Naive B cell (primary cell): ENCODE measurements around the gene MFAP4. TPM values are rescaled to one million over a fixed set of nuclear protein-coding genes. Genes with fewer than 3 reads are reported as not detected.

ENCODE experiments used
- ATAC-seq, 2 donors: fragments of 150-1000 bp; cut with Tn5 transposase; 2 replicates each; pipeline ENCODE4 v1.10.0; 2021; ENCODE audit warnings: low read depth in 2 of 2, mild to moderate bottlenecking in 2 of 2, moderate library complexity in 2 of 2
- DNase-seq: peaks from one replicate; pipeline ENCODE4 v3.0.0; 2022
- H3K27ac Mint-ChIP-seq, 6 donors: one replicate each; pipeline ENCODE4 v1.8.0; 2020 to 2022; ENCODE audit warnings: mild to moderate bottlenecking in 6 of 6, mixed read lengths in 6 of 6, moderate library complexity in 5 of 6, inconsistent platforms in 2 of 6
- H3K27me3 Mint-ChIP-seq, 3 donors: one replicate each; pipeline ENCODE4 v1.8.0; 2021 to 2022; ENCODE audit warnings: mixed read lengths in 3 of 3, mild to moderate bottlenecking in 1 of 3
- H3K36me3 Mint-ChIP-seq, 2 donors: one replicate each; pipeline ENCODE4 v1.8.0; 2020 to 2022; ENCODE audit warnings: mixed read lengths in 2 of 2, inconsistent platforms in 1 of 2, mild to moderate bottlenecking in 1 of 2
- H3K4me1 Mint-ChIP-seq, 3 donors: one replicate each; pipeline ENCODE4 v1.8.0; 2020 to 2022; ENCODE audit warnings: mixed read lengths in 3 of 3, inconsistent platforms in 1 of 3, mild to moderate bottlenecking in 1 of 3, moderate library complexity in 1 of 3
- H3K4me3 Mint-ChIP-seq, 8 donors: one replicate each; pipeline ENCODE4 v1.8.0; 2020 to 2022; ENCODE audit warnings: mild to moderate bottlenecking in 8 of 8, mixed read lengths in 8 of 8, moderate library complexity in 8 of 8, inconsistent platforms in 2 of 8
- H3K9me3 Mint-ChIP-seq, 7 donors: one replicate each; pipeline ENCODE4 v1.8.0; 2020 to 2022; ENCODE audit warnings: mixed read lengths in 7 of 7, mild to moderate bottlenecking in 5 of 7, inconsistent platforms in 2 of 7, moderate library complexity in 1 of 7
- polyA plus RNA-seq, 6 donors: library from polyadenylated mRNA; unstranded; fragments of 300-500 nt; fragmentation: Illumina TruSeq; gene quantifications; one replicate each; pipeline ENCODE4 v1.2.3, GENCODE V29; 2021; ENCODE audit warnings: low read depth in 6 of 6

The MFAP4 gene
- polyA plus RNA-seq, 6 donors from 2014 or later, result not detected

DNA sequence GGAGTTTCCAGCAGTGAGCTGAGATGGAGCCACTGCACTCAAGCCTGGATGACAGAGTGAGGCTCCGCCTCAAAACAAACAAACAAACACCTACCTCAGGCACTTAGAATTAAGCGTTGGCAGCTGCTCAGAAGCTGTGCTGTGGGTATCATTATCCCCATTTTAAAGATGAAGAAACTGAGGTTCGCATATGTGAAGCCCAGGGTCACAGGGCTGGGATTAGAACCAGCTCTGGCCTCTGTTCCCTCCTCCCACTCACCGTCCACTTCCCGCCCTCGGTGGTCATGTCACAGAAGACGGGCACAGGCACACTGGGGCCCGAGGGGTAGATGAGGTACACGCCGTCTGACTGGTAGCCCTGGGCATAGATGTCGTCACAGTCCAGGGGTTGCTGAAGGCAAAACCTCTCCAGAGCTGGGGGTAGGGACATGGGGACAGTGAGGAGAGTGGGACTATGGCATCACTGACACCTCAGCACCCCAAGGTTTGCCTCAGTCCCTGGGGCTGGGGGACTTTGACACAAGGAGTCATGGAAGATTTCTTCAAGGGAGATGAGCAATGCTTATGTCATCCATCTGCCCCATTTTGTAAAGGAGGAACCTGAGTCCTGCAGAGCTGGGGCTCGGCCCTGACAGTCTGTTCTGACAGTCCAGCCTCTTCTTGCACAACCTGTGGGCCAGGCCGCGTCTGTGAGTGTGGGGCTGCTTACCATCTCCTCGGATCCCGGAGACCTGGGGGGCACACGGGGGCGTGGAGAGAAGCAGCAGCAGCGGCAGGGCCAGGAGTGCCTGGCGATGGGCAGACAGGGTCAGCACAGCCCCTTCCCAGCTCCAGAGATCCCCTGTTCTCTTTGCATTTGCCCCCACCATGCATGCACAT, 700 bp downstream of the MFAP4 start:
- no peak for ATAC-seq
- no peak for DNase-seq
- H3K4me1 Mint-ChIP-seq, result peaks cover 0 to 12% (median 5%) of the 10 kb centered on the region in 3 donors
- H3K36me3 Mint-ChIP-seq, result peaks cover 4 to 6% of the 10 kb centered on the region in 2 donors
- peaks cover 9 to 18% (median 12%) of the 10 kb centered on the region in 3 donors for H3K27me3 Mint-ChIP-seq
- H3K4me3 Mint-ChIP-seq, result no peak overlapping the region
- H3K9me3 Mint-ChIP-seq, result no peaks in the 10 kb centered on the region
- no peak overlapping the region for H3K27ac Mint-ChIP-seq

DNA sequence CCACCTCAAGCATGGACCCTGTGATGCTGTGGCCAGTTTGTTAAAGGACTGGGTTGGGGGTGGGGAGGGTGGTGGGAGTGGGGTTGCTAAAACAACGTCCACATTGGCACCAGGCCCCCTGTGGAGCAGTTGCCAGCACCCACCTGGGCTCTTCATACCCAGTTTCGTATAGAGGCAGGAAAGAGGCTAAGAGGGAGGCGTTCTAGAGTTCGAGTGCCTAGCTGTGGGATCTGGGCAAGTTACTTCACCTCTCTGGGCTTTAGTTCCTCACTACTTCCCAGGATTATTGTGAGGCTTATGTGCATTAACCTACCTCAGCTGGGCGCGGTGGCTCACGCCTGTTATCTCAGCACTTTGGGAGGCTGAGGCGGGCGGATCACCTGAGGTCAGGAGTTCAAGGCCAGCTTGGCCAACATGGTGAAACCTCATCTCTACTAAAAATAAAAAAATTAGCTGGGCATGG, 1.4 kb downstream of the MFAP4 start:
- H3K36me3 Mint-ChIP-seq, result peaks cover 6 to 11% of the 10 kb centered on the region in 2 donors
- peak overlapping the region in 1 of 6 donors; percentile 29 for H3K27ac Mint-ChIP-seq
- H3K27me3 Mint-ChIP-seq, result peaks cover 9 to 18% (median 12%) of the 10 kb centered on the region in 3 donors
- peaks cover 0 to 12% (median 8%) of the 10 kb centered on the region in 3 donors for H3K4me1 Mint-ChIP-seq
- DNase-seq, result no peak
- no peak overlapping the region for H3K4me3 Mint-ChIP-seq
- no peak for ATAC-seq
- H3K9me3 Mint-ChIP-seq, result no peaks in the 10 kb centered on the region

DNA sequence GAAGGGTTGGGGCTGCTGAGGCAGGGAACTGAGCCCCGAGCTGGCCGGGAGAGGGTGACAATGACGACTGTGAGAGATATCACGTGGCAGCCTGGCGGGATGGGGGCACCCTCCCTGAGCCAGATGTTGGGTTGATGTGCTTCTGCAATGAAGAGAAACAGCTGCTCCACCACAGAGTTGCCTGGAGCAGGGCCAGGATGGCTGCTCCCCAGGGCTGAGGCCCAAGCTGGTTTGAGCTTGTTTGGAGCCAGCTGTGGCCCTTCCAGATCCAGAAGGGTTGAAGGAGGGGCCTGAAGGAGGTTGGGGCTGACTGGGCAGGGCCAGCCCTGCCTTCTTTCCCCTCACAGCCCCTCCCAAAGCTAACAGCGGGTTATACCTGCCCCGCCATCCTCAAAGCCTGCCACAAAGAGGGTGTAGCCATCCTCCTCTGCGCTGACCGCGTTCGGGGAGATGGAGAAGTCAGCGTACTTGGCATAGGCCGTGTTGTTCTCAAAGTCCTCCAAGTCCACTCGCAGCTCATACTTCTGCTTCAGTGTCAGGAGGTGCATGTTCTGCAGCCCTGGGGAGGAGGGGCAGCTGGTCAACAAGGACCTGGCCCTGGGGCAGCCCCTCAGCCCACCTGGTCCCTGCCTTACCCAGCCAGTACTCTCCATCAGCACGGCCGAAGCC, 2.1 kb downstream of the MFAP4 start:
- ATAC-seq, result no peak
- H3K27me3 Mint-ChIP-seq, result peaks cover 9 to 18% (median 12%) of the 10 kb centered on the region in 3 donors

DNA sequence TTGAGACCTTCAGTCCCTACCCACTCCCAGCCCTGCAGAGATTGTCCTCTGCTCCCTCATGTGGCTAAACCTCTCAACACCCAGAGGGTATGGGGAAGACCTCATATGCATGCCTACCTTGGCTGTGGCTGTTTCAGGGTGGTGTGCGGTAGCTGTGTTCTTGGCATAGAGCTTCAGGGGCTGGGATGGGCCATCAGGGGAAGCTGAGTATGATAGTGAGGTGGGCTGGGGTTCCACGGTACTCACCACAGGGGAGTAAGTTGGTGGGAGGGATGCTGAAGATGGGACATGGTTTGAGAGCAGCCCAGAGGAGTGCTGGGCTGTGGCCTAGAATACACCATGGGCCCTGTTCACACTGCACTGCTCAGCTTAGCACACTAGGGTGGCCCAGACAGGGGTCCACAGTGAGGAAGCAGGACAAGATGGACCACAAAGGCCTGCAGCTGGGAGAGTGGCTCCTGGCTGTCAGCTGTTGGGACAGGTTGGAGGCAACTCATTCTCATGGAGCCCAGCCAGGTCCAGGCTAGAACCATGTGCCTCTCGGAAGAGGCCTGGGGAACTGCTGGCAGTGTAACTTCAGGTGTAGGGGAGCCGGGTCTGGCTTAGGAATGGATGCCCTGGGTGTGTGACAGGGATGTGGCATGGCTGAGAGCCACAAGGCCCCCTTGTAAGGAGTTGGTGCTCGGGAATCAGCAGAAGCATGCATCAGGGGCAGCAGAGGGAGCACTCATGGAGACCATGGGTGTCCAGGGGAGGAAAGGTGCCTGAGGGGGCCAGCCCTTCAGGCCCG, 3.1 kb downstream of the MFAP4 start:
- ATAC-seq, result no peak
- H3K36me3 Mint-ChIP-seq, result peaks cover 6 to 14% of the 10 kb centered on the region in 2 donors
- no peak for DNase-seq
- no peaks in the 10 kb centered on the region for H3K9me3 Mint-ChIP-seq
- peaks cover 0 to 19% (median 12%) of the 10 kb centered on the region in 3 donors for H3K4me1 Mint-ChIP-seq
- H3K4me3 Mint-ChIP-seq, result peak overlapping the region in 1 of 8 donors; percentile 41
- peak overlapping the region in 1 of 6 donors; percentile 22 for H3K27ac Mint-ChIP-seq
- peaks cover 8 to 18% (median 9%) of the 10 kb centered on the region in 3 donors for H3K27me3 Mint-ChIP-seq

More for the DNA sequence above, 2.1 kb downstream of the MFAP4 start:
- peak overlapping the region in 2 of 6 donors; percentile 49 to 88 for H3K27ac Mint-ChIP-seq
- H3K4me3 Mint-ChIP-seq, result no peak overlapping the region
- H3K4me1 Mint-ChIP-seq, result peaks cover 0 to 12% (median 9%) of the 10 kb centered on the region in 3 donors
- DNase-seq, result no peak
- H3K36me3 Mint-ChIP-seq, result peaks cover 6 to 14% of the 10 kb centered on the region in 2 donors
- no peaks in the 10 kb centered on the region for H3K9me3 Mint-ChIP-seq

DNA sequence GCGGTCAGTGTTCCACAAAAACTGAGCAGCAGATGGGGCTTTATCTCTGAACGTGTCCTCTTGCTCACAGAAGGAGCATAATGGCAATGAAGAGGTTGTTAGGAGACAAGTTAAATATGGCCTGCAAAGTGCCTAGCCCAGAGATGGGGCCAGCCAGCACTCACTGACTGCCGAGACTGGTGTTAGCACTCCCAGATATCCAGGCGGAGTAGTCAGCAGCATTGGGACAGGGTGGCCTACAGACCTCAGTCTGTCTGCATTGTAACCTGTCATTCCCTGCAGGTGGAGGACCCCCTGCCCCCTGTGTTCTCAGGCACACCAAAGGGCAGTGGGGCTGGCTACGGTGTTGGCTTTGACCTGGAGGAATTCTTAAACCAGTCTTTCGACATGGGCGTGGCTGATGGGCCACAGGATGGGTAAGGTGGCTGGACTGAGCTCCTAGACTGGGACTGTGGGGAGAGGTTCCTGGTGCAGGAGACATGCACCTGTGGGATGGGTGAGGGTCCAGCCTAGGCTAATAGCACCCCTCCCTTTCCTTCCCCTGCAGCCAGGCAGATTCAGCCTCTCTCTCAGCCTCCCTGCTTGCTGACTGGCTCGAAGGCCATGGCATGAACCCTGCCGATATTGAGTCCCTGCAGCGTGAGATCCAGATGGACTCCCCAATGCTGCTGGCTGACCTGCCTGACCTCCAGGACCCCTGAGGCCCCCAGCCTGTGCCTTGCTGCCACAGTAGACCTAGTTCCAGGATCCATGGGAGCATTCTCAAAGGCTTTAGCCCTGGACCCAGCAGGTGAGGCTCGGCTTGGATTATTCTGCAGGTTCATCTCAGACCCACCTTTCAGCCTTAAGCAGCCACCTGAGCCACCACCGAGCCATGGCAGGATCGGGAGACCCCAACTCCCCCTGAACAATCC, 4.2 kb downstream of the MFAP4 start:
- Mint-ChIP-seq H3K27ac (no peak overlapping the region), H3K4me1 (peaks cover 0 to 25% (median 12%) of the 10 kb centered on the region in 3 donors), H3K9me3 (no peaks in the 10 kb centered on the region), H3K27me3 (peaks cover 3 to 13% (median 5%) of the 10 kb centered on the region in 3 donors), H3K36me3 (peaks cover 6 to 14% of the 10 kb centered on the region in 2 donors), H3K4me3 (no peak overlapping the region)
- ATAC-seq (no peak), DNase-seq (no peak)

DNA sequence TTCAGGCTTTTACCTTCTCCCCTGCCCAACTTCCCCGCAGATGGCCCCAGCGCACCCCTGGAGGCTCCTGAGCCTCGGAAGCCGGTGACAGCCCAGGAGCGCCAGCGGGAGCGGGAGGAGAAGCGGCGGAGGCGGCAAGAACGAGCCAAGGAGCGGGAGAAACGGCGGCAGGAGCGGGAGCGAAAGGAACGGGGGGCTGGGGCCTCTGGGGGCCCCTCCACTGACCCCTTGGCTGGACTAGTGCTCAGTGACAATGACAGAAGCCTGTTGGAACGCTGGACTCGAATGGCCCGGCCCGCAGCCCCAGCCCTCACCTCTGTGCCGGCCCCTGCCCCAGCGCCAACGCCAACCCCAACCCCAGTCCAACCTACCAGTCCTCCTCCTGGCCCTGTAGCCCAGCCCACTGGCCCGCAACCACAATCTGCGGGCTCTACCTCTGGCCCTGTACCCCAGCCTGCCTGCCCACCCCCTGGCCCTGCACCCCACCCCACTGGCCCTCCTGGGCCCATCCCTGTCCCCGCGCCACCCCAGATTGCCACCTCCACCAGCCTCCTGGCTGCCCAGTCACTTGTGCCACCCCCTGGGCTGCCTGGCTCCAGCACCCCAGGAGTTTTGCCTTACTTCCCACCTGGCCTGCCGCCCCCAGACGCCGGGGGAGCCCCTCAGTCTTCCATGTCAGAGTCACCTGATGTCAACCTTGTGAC, 5.1 kb downstream of the MFAP4 start:
- no peak for ATAC-seq
- Mint-ChIP-seq H3K27ac (peak overlapping the region in 1 of 6 donors; percentile 60), H3K4me1 (peaks cover 3 to 32% (median 16%) of the 10 kb centered on the region in 3 donors)

DNA sequence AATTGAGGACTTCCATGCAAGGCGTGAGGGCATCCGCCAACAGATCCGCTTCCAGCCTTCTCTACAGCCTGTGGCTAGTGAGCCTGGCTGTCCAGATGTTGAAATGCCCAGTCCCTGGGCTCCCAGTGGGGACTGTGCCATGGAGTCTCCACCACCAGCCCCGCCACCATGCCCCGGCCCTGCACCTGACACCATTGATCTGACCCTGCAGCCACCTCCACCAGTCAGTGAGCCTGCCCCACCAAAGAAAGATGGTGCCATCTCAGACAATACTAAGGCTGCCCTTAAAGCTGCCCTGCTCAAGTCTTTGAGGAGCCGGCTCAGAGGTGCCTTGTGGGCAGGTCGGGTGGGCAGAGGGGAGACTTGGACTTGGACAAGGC, 5.6 kb downstream of the MFAP4 start:
- Mint-ChIP-seq H3K27me3 (peaks cover 0 to 1% (median 0%) of the 10 kb centered on the region in 3 donors), H3K4me1 (peaks cover 6 to 34% (median 16%) of the 10 kb centered on the region in 3 donors), H3K27ac (no peak overlapping the region), H3K4me3 (no peak overlapping the region), H3K9me3 (no peaks in the 10 kb centered on the region), H3K36me3 (peaks cover 6 to 14% of the 10 kb centered on the region in 2 donors)
- no peak for ATAC-seq
- no peak for DNase-seq

More for the DNA sequence above, 5.1 kb downstream of the MFAP4 start:
- H3K4me3 Mint-ChIP-seq, result no peak overlapping the region
- DNase-seq, result no peak
- peaks cover 0 to 5% (median 0%) of the 10 kb centered on the region in 3 donors for H3K27me3 Mint-ChIP-seq
- no peaks in the 10 kb centered on the region for H3K9me3 Mint-ChIP-seq
- peaks cover 6 to 14% of the 10 kb centered on the region in 2 donors for H3K36me3 Mint-ChIP-seq

DNA sequence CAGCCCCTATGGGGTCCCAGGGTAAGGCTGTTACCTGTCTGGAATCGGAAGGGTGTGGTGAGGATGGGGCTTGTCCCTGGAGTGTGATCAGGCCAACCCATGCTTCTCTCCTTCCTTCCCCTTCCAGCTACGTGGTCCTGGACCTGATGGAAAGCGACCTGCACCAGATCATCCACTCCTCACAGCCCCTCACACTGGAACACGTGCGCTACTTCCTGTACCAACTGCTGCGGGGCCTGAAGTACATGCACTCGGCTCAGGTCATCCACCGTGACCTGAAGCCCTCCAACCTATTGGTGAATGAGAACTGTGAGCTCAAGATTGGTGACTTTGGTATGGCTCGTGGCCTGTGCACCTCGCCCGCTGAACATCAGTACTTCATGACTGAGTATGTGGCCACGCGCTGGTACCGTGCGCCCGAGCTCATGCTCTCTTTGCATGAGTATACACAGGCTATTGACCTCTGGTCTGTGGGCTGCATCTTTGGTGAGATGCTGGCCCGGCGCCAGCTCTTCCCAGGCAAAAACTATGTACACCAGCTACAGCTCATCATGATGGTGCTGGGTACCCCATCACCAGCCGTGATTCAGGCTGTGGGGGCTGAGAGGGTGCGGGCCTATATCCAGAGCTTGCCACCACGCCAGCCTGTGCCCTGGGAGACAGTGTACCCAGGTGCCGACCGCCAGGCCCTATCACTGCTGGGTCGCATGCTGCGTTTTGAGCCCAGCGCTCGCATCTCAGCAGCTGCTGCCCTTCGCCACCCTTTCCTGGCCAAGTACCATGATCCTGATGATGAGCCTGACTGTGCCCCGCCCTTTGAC, 6.3 kb downstream of the MFAP4 start:
- no peaks in the 10 kb centered on the region for H3K27me3 Mint-ChIP-seq
- no peak overlapping the region for H3K27ac Mint-ChIP-seq
- peak overlapping the region in 6 of 8 donors; percentile 8 to 95 (median 55) for H3K4me3 Mint-ChIP-seq
- DNase-seq (no peak), ATAC-seq (no peak)
- peaks cover 6 to 14% of the 10 kb centered on the region in 2 donors for H3K36me3 Mint-ChIP-seq
- peaks cover 10 to 37% (median 20%) of the 10 kb centered on the region in 3 donors for H3K4me1 Mint-ChIP-seq
- no peaks in the 10 kb centered on the region for H3K9me3 Mint-ChIP-seq

DNA sequence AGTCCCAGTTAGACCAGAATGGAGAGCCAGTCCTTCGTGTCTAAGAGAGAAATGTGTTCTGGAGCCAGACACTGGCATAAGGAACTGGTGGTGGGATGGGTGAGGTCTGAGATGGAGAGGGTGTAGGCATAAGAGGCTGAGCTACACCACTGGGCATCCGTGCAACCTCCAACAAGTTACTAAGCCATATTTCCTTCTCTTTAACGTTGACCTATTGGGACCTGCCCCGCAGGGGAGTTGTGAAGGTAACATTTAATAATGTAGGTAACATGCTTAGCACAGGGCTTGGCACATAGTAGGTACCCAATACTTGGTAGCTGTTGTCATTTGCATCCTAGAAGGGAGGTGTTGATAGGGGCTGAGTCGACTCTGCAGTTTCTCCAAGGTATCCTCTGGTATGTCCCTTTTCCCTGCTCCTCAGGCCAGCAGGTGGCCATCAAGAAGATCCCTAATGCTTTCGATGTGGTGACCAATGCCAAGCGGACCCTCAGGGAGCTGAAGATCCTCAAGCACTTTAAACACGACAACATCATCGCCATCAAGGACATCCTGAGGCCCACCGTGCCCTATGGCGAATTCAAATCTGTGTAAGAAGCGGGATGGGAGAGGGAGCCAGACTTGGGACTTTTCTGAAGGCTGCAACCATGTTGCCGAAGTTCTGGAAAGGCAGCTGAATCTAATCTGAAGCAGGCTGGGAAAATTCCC, 7.5 kb downstream of the MFAP4 start:
- Mint-ChIP-seq H3K4me3 (peak overlapping the region; percentile 95 to 100 (median 100)), H3K27ac (peak overlapping the region in 3 of 6 donors; percentile 69 to 83 (median 74)), H3K9me3 (no peaks in the 10 kb centered on the region), H3K36me3 (peaks cover 4 to 14% of the 10 kb centered on the region in 2 donors), H3K4me1 (peaks cover 10 to 35% (median 19%) of the 10 kb centered on the region in 3 donors), H3K27me3 (no peaks in the 10 kb centered on the region)
- no peak for DNase-seq
- ATAC-seq, result no peak

DNA sequence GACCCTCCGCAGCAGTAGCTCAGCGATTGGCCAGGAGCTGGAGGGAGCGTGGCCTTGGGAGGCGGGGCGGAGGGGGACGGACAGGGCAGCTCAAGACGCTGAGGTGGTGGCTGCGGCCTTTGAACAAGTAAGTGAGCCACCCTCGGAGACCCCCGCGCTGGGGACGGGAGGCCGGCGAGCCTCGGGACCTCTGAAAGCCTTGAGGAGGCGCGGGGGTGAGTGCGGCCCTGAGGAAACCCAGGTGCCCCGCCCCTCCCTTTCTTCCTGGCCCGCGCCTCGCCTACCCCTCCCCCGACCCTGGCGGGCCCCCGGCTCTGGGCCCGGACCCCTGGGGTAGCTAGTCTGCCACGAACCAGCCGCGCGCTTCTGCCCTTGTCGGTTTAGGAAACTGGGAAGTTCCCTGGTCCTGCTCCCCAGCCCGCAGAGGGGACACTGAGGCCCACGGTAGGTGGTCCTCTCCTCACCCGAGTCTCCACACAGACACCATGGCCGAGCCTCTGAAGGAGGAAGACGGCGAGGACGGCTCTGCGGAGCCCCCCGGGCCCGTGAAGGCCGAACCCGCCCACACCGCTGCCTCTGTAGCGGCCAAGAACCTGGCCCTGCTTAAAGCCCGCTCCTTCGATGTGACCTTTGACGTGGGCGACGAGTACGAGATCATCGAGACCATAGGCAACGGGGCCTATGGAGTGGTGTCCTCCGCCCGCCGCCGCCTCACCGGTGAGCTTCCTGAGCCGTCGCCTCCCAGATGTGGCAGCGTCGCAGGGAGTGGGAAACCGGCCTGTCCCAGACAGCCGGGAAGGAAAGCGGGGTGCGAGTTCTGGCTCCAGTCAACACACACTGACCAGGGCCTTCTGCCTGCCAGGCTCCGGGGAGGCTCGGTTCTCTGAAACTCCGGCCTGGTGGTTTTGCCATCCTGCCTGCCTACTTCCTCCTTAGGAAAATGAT, 8.3 kb downstream of the MFAP4 start, which contains the start of gene MAPK7:
Gene MAPK7 (plus strand): TSS at position 83 of the 945 bp plus-strand sequence. CDS start 403 bp downstream, at position 486.
- DNase-seq (no peak), ATAC-seq (peak; percentile 4 to 6)
- Mint-ChIP-seq H3K4me3 (peak within 1 kb of the TSS; percentile 95 to 100 (median 100)), H3K4me1 (peaks cover 10 to 33% (median 14%) of the 10 kb centered on the region in 3 donors), H3K9me3 (no peaks in the 10 kb centered on the region), H3K36me3 (peaks cover 0 to 10% of the 10 kb centered on the region in 2 donors), H3K27me3 (no peaks in the 10 kb centered on the region), H3K27ac (peak within 1 kb of the TSS; percentile 97 to 100 (median 99))
